ENCODE results near the gene H19.

The H19 gene

DNA sequence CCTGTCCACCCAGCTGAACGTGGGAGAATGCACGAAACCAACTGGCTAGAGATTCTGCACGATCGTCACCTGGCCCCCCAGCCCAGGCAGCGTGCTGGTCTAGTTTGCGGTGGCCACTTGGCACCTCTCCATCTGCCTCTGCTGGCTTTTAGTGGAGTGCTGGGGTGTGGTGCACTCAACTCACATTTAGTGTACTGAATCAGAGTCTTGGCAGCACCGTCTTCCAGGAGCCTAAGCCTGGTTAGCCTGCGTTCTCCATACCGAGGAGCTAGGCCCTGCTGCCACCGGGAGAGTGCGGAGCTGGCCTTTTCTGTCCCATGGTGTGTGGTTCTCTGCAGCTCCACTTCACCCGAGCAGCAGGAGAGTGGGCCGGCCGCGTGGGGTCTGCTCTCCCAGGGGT is 47.7 kb downstream of the H19 start:
- no peak for TF ChIP-seq TCF12 (IDR thresholded peaks at IDR 0.05; ENCODE audit: low read depth)
- no peak for TF ChIP-seq CEBPB (IDR thresholded peaks at IDR 0.05)
- no peak for TF ChIP-seq RAD21 (IDR thresholded peaks at IDR 0.05; ENCODE audit: low read depth)
- no peak for TF ChIP-seq EP300 (IDR thresholded peaks at IDR 0.05; ENCODE audit: borderline replicate concordance)
- TF ChIP-seq, protein P1, sequence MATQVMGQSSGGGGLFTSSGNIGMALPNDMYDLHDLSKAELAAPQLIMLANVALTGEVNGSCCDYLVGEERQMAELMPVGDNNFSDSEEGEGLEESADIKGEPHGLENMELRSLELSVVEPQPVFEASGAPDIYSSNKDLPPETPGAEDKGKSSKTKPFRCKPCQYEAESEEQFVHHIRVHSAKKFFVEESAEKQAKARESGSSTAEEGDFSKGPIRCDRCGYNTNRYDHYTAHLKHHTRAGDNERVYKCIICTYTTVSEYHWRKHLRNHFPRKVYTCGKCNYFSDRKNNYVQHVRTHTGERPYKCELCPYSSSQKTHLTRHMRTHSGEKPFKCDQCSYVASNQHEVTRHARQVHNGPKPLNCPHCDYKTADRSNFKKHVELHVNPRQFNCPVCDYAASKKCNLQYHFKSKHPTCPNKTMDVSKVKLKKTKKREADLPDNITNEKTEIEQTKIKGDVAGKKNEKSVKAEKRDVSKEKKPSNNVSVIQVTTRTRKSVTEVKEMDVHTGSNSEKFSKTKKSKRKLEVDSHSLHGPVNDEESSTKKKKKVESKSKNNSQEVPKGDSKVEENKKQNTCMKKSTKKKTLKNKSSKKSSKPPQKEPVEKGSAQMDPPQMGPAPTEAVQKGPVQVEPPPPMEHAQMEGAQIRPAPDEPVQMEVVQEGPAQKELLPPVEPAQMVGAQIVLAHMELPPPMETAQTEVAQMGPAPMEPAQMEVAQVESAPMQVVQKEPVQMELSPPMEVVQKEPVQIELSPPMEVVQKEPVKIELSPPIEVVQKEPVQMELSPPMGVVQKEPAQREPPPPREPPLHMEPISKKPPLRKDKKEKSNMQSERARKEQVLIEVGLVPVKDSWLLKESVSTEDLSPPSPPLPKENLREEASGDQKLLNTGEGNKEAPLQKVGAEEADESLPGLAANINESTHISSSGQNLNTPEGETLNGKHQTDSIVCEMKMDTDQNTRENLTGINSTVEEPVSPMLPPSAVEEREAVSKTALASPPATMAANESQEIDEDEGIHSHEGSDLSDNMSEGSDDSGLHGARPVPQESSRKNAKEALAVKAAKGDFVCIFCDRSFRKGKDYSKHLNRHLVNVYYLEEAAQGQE (IDR thresholded peaks at IDR 0.05; ENCODE audit: low read depth) = no peak

- no peak for TF ChIP-seq ZBTB7A (IDR thresholded peaks at IDR 0.05; ENCODE audit: low read depth)
- TF ChIP-seq TCF12 (IDR thresholded peaks at IDR 0.05; ENCODE audit: low read depth) = no peak
- no peak for TF ChIP-seq EGR1 (IDR thresholded peaks at IDR 0.05)
- no peak for TF ChIP-seq TAF1 (IDR thresholded peaks at IDR 0.05; ENCODE audit: low read depth)
- no peak for TF ChIP-seq FOXM1 (IDR thresholded peaks at IDR 0.05; ENCODE audit: borderline replicate concordance, low read depth)
- no peak for TF ChIP-seq CREB1 (IDR thresholded peaks at IDR 0.05; ENCODE audit: low read depth)
- TF ChIP-seq, protein P1 (IDR thresholded peaks at IDR 0.05; ENCODE audit: low read depth) = no peak
- TF ChIP-seq EP300 (IDR thresholded peaks at IDR 0.05; ENCODE audit: borderline replicate concordance) = no peak
- TF ChIP-seq, protein P2, sequence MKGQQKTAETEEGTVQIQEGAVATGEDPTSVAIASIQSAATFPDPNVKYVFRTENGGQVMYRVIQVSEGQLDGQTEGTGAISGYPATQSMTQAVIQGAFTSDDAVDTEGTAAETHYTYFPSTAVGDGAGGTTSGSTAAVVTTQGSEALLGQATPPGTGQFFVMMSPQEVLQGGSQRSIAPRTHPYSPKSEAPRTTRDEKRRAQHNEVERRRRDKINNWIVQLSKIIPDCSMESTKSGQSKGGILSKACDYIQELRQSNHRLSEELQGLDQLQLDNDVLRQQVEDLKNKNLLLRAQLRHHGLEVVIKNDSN (IDR thresholded peaks at IDR 0.05) = no peak
- no peak for TF ChIP-seq RAD21 (IDR thresholded peaks at IDR 0.05; ENCODE audit: low read depth)
- TF ChIP-seq CEBPB (IDR thresholded peaks at IDR 0.05) = no peak
Measured at GRCh38 chr11:1949302-1949701, 48.3 kb downstream of the H19 start.

DNA sequence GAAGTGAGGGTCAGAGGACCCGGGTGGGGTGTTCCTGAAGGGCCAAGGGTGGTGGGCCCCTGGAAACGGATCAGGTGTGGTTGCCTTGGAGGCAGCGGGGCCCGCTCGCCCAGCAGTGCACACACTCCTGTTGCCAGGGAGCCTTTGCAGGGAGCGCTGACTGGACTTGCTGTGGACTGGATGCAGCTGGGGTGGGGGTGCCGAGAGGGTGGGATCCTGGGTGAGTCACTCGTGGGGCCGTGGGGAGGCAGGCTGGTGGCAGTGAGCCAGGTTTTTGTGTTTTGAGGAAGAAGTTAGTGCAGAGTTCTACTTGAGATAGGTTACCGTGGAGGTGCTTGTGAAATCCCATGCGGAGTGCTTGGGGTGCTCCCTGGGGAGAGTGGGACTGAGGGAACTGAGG is 49.3 kb downstream of the H19 start:
- TF ChIP-seq RAD21 (IDR thresholded peaks at IDR 0.05; ENCODE audit: low read depth) (no peak), YY1 (IDR thresholded peaks at IDR 0.05; ENCODE audit: low read depth) (no peak), EGR1 (IDR thresholded peaks at IDR 0.05) (no peak), CREB1 (IDR thresholded peaks at IDR 0.05; ENCODE audit: low read depth) (no peak), TCF12 (IDR thresholded peaks at IDR 0.05; ENCODE audit: low read depth) (no peak), NFIC (IDR thresholded peaks at IDR 0.05) (no peak), TEAD4 (IDR thresholded peaks at IDR 0.05) (no peak), MAX (IDR thresholded peaks at IDR 0.05) (no peak), CEBPB (IDR thresholded peaks at IDR 0.05) (no peak), TAF1 (IDR thresholded peaks at IDR 0.05; ENCODE audit: low read depth) (no peak), EP300 (IDR thresholded peaks at IDR 0.05; ENCODE audit: borderline replicate concordance) (no peak), ZBTB7A (IDR thresholded peaks at IDR 0.05; ENCODE audit: low read depth) (no peak)
- TF ChIP-seq, protein P1 (IDR thresholded peaks at IDR 0.05; ENCODE audit: low read depth) = no peak
- TF ChIP-seq, protein P2 (IDR thresholded peaks at IDR 0.05) = no peak

- TF ChIP-seq YY1 (IDR thresholded peaks at IDR 0.05; ENCODE audit: low read depth) = no peak
- TF ChIP-seq EP300 (IDR thresholded peaks at IDR 0.05; ENCODE audit: borderline replicate concordance) = no peak
- TF ChIP-seq TEAD4 (IDR thresholded peaks at IDR 0.05) = no peak
- no peak for TF ChIP-seq TAF1 (IDR thresholded peaks at IDR 0.05; ENCODE audit: low read depth)
- TF ChIP-seq NFIC (IDR thresholded peaks at IDR 0.05) = no peak
- no peak for TF ChIP-seq FOXM1 (IDR thresholded peaks at IDR 0.05; ENCODE audit: borderline replicate concordance, low read depth)
- no peak for TF ChIP-seq CREB1 (IDR thresholded peaks at IDR 0.05; ENCODE audit: low read depth)
- TF ChIP-seq CEBPB (IDR thresholded peaks at IDR 0.05) = no peak
- no peak for TF ChIP-seq ZBTB7A (IDR thresholded peaks at IDR 0.05; ENCODE audit: low read depth)
- no peak for TF ChIP-seq EGR1 (IDR thresholded peaks at IDR 0.05)
- no peak for TF ChIP-seq RAD21 (IDR thresholded peaks at IDR 0.05; ENCODE audit: low read depth)
- no peak for TF ChIP-seq MAX (IDR thresholded peaks at IDR 0.05)
- TF ChIP-seq TCF12 (IDR thresholded peaks at IDR 0.05; ENCODE audit: low read depth) = no peak
- TF ChIP-seq, protein P2 (IDR thresholded peaks at IDR 0.05) = no peak
- TF ChIP-seq, protein P1 (IDR thresholded peaks at IDR 0.05; ENCODE audit: low read depth) = no peak
Measured at GRCh38 chr11:1947592-1948237, 49.9 kb downstream of the H19 start.
